ENCODE data around the gene WNT8B. TPM values are rescaled to one million over a fixed set of nuclear protein-coding genes. Genes with fewer than 3 reads are reported as not detected.

Gene WNT8B
- total and polyA plus RNA-seq, 2 donors (not counting 1 experiment from before 2014, with no cell fraction given), result not detected

- ChIA-PET POLR2A (no interaction called here), CTCF (interaction anchor here (1.9 kb wide), 1 partner anchor 12 kb away, joined by 8 read pairs; the partner anchor contains the start of gene SEC31B)
- Histone ChIP-seq H2AFZ (ENCODE audit: insufficient read depth, low read depth, low read length, poor library complexity, severe bottlenecking) (no peak overlapping the region), H3K79me2 (ENCODE audit: control insufficient read depth, insufficient read depth, low read length) (no peaks in the 10 kb centered on the region), H3K27me3 (replicated peaks in 1 of 4; ENCODE audit: control extremely low read depth in 1 of 4, control insufficient read depth in 3 of 4, insufficient read depth in 4 of 4, low read length in 3 of 4) (no peaks in the 10 kb centered on the region), H3K36me3 (replicated peaks in 1 of 2; ENCODE audit: control extremely low read depth in 1 of 2, control insufficient read depth in 1 of 2, extremely low read depth in 1 of 2, insufficient read depth in 2 of 2, low read length in 1 of 2) (peaks cover 0 to 8% of the 10 kb centered on the region in 2 experiments), H3K9me3 (ENCODE audit: control extremely low read depth in 1 of 3, control insufficient read depth in 2 of 3, insufficient read depth in 1 of 3, low read length in 2 of 3) (no peaks in the 10 kb centered on the region), H3K4me3 (ENCODE audit: control extremely low read depth in 1 of 5, extremely low read depth in 1 of 5, insufficient read depth in 1 of 5, low read depth in 2 of 5, low read length in 4 of 5) (no peak overlapping the region), H3K9ac (ENCODE audit: low read length) (no peak overlapping the region), H3K27ac (ENCODE audit: low read length in 2 of 2) (no peak overlapping the region), H3K4me2 (replicated peaks; ENCODE audit: low read depth, low read length, poor library complexity, severe bottlenecking) (no peak overlapping the region), H4K20me1 (ENCODE audit: control insufficient read depth, insufficient read depth, low read length, poor library complexity, severe bottlenecking) (no peaks in the 10 kb centered on the region), H3K4me1 (ENCODE audit: control insufficient read depth in 2 of 2, insufficient read depth in 2 of 2, low read length in 2 of 2) (no peaks in the 10 kb centered on the region)
- Mint-ChIP-seq H3K27me3 (no peaks in the 10 kb centered on the region), H3K9me3 (ENCODE audit: insufficient read depth) (no peaks in the 10 kb centered on the region), H3K4me3 (no peak overlapping the region), H3K27ac (no peak overlapping the region), H3K4me1 (no peaks in the 10 kb centered on the region)
- TF ChIP-seq CTCF (IDR thresholded peaks at IDR 0.05) (no peak), EZH2 (IDR thresholded peaks at IDR 0.05; ENCODE audit: borderline replicate concordance, insufficient read depth, low read depth, low read length, poor library complexity, severe bottlenecking) (no peak)
- ATAC-seq (ENCODE audit: low read depth) (no peak), DNase-seq (no peak)
- intact Hi-C loops (cut with micrococcal nuclease), result no loop called here
- 96% methylated on average over 4 of the region's 5 CpGs for WGBS (ENCODE audit: insufficient coverage)
Observed at GRCh38 chr10:100506596-100507356, 44.0 kb downstream of the WNT8B start.

GRCh38 chr10:100507357-100507732 is 44.5 kb downstream of the WNT8B start:
- Histone ChIP-seq H3K36me3 (replicated peaks in 1 of 2; ENCODE audit: control extremely low read depth in 1 of 2, control insufficient read depth in 1 of 2, extremely low read depth in 1 of 2, insufficient read depth in 2 of 2, low read length in 1 of 2) (peaks cover 0 to 8% of the 10 kb centered on the region in 2 experiments), H3K27me3 (replicated peaks in 1 of 4; ENCODE audit: control extremely low read depth in 1 of 4, control insufficient read depth in 3 of 4, insufficient read depth in 4 of 4, low read length in 3 of 4) (no peaks in the 10 kb centered on the region), H3K4me3 (ENCODE audit: control extremely low read depth in 1 of 5, extremely low read depth in 1 of 5, insufficient read depth in 1 of 5, low read depth in 2 of 5, low read length in 4 of 5) (no peak overlapping the region), H3K9ac (ENCODE audit: low read length) (no peak overlapping the region), H3K4me2 (replicated peaks; ENCODE audit: low read depth, low read length, poor library complexity, severe bottlenecking) (no peak overlapping the region), H3K27ac (ENCODE audit: low read length in 2 of 2) (no peak overlapping the region), H3K9me3 (ENCODE audit: control extremely low read depth in 1 of 3, control insufficient read depth in 2 of 3, insufficient read depth in 1 of 3, low read length in 2 of 3) (no peaks in the 10 kb centered on the region), H3K4me1 (ENCODE audit: control insufficient read depth in 2 of 2, insufficient read depth in 2 of 2, low read length in 2 of 2) (no peaks in the 10 kb centered on the region), H4K20me1 (ENCODE audit: control insufficient read depth, insufficient read depth, low read length, poor library complexity, severe bottlenecking) (no peaks in the 10 kb centered on the region), H3K79me2 (ENCODE audit: control insufficient read depth, insufficient read depth, low read length) (no peaks in the 10 kb centered on the region), H2AFZ (ENCODE audit: insufficient read depth, low read depth, low read length, poor library complexity, severe bottlenecking) (no peak overlapping the region)
- Mint-ChIP-seq H3K27me3 (no peaks in the 10 kb centered on the region), H3K27ac (no peak overlapping the region), H3K4me3 (no peak overlapping the region), H3K4me1 (no peaks in the 10 kb centered on the region), H3K9me3 (ENCODE audit: insufficient read depth) (no peaks in the 10 kb centered on the region)
- CTCF ChIA-PET, result interaction anchor here (1.8 to 1.9 kb wide), 2 partner anchors 12 to 73 kb away, joined by 4 to 8 read pairs; partner anchors contain the start of gene SEC31B
- POLR2A ChIA-PET, result no interaction called here
- no peak for DNase-seq
- TF ChIP-seq CTCF (IDR thresholded peaks at IDR 0.05), result no peak
- TF ChIP-seq EZH2 (IDR thresholded peaks at IDR 0.05; ENCODE audit: borderline replicate concordance, insufficient read depth, low read depth, low read length, poor library complexity, severe bottlenecking), result no peak
- 95% methylated on average over 5 of the region's 5 CpGs for WGBS (ENCODE audit: insufficient coverage)
- intact Hi-C loops (cut with micrococcal nuclease), result no loop called here
- no peak for ATAC-seq (ENCODE audit: low read depth)

Measured in B cell (primary cell).